CD4-positive, alpha-beta memory T cell (primary cell): Measurements from ENCODE around the gene LRRK1. TPM values are rescaled to one million over a fixed set of nuclear protein-coding genes. Genes with fewer than 3 reads are reported as not detected.

ENCODE experiments used
- CTCF ChIA-PET: fragments of 350-600 bp; sonication (Branson Sonifier 250); formaldehyde crosslinking; loops from one replicate; lab custom pipeline; 2021; ENCODE audit warnings: inconsistent platforms; ENCODE audit not compliant: partially characterized antibody; lab: Charles Lee
- POLR2A ChIA-PET: fragments of 350-600 bp; sonication (Branson Sonifier 250); formaldehyde crosslinking; loops from one replicate; lab custom pipeline; 2021; ENCODE audit not compliant: partially characterized antibody; lab: Charles Lee
- DNase-seq, 5 donors: peaks; one replicate each; pipeline versions ENCODE4 v3.0.0 to v3.0.0-alpha.2; 2020 to 2022; ENCODE audit warnings: mixed read lengths in 1 of 5
- H3K27ac ChIP-seq: one replicate; pipeline ENCODE4 v1.7.0; 2013; ENCODE audit warnings: low read depth, low read length
- H3K27me3 ChIP-seq: 2 replicates; pipeline ENCODE4 v1.7.0; 2013; ENCODE audit warnings: mild to moderate bottlenecking, low read length, moderate library complexity; ENCODE audit not compliant: insufficient read depth
- H3K36me3 ChIP-seq: 2 replicates; pipeline ENCODE4 v1.7.0; 2013; ENCODE audit warnings: mild to moderate bottlenecking, low read length, moderate library complexity; ENCODE audit not compliant: insufficient read depth
- H3K4me1 ChIP-seq: 2 replicates; pipeline ENCODE4 v1.7.0; 2013; ENCODE audit warnings: mild to moderate bottlenecking, low read length, moderate library complexity; ENCODE audit not compliant: insufficient read depth
- H3K4me3 ChIP-seq, 2 donors: one replicate each; pipeline ENCODE4 v1.7.0; 2013; ENCODE audit warnings: low read length in 2 of 2, mild to moderate bottlenecking in 1 of 2
- H3K9me3 ChIP-seq, 2 donors: one replicate each; pipeline ENCODE4 v1.7.0; 2013; ENCODE audit warnings: low read length in 2 of 2, control low read depth in 1 of 2; ENCODE audit not compliant: control insufficient read depth in 1 of 2
- H3K27ac Mint-ChIP-seq, 7 donors: one replicate each; pipeline ENCODE4 v1.8.0; 2020 to 2021; ENCODE audit warnings: mixed read lengths in 7 of 7, mild to moderate bottlenecking in 6 of 7, inconsistent platforms in 3 of 7, moderate library complexity in 3 of 7
- H3K27me3 Mint-ChIP-seq, 2 donors: one replicate each; pipeline ENCODE4 v1.8.0; 2020 to 2021; ENCODE audit warnings: mixed read lengths in 2 of 2
- H3K36me3 Mint-ChIP-seq, 2 donors: one replicate each; pipeline ENCODE4 v1.8.0; 2020 to 2021; ENCODE audit warnings: mixed read lengths in 2 of 2, inconsistent platforms in 1 of 2, mild to moderate bottlenecking in 1 of 2
- H3K4me1 Mint-ChIP-seq, 4 donors: one replicate each; pipeline ENCODE4 v1.8.0; 2020 to 2021; ENCODE audit warnings: mixed read lengths in 4 of 4, mild to moderate bottlenecking in 1 of 4
- H3K4me3 Mint-ChIP-seq, 8 donors: one replicate each; pipeline ENCODE4 v1.8.0; 2020 to 2021; ENCODE audit warnings: mixed read lengths in 8 of 8, mild to moderate bottlenecking in 7 of 8, moderate library complexity in 6 of 8, inconsistent platforms in 3 of 8
- H3K9me3 Mint-ChIP-seq, 8 donors: one replicate each; pipeline ENCODE4 v1.8.0; 2020 to 2021; ENCODE audit warnings: mixed read lengths in 8 of 8, mild to moderate bottlenecking in 5 of 8, inconsistent platforms in 3 of 8, moderate library complexity in 1 of 8
- intact Hi-C: fragments of 100-400 bp; cut with micrococcal nuclease; formaldehyde crosslinking; loops from one replicate; pipeline ENCODE4 v1.15.1; 2023
- polyA plus RNA-seq, 2 donors: library from polyadenylated mRNA; unstranded; fragments of 300-500 nt; fragmentation: Illumina TruSeq; gene quantifications; one replicate each; pipeline ENCODE4 v1.2.3, GENCODE V29; 2021
- total RNA-seq, 2 experiments: library from RNA; stranded (reverse); gene quantifications; one replicate each; pipeline ENCODE4 v1.2.3, GENCODE V29; 2021

The LRRK1 gene
- total and polyA plus RNA-seq, 4 experiments from 2014 or later = 0.50 to 0.58 (median 0.53) TPM; not detected in 1

GRCh38 chr15:100900136-100900794, 18.9 kb upstream of the LRRK1 start:
- CTCF ChIA-PET = no interaction called here
- Histone ChIP-seq H3K9me3 (no peaks in the 10 kb centered on the region), H3K4me3 (no peak overlapping the region), H3K4me1 (no peaks in the 10 kb centered on the region), H3K27ac (no peak overlapping the region), H3K27me3 (no peaks in the 10 kb centered on the region), H3K36me3 (no peaks in the 10 kb centered on the region)
- DNase-seq = no peak
- no peak overlapping the region for H3K4me3 Mint-ChIP-seq
- no peaks in the 10 kb centered on the region for H3K4me1 Mint-ChIP-seq
- POLR2A ChIA-PET = no interaction called here
- H3K36me3 Mint-ChIP-seq = no peaks in the 10 kb centered on the region
- intact Hi-C loops = no loop called here
- H3K27ac Mint-ChIP-seq = no peak overlapping the region
- H3K9me3 Mint-ChIP-seq = no peaks in the 10 kb centered on the region
- peaks cover 3 to 7% of the 10 kb centered on the region in 2 donors for H3K27me3 Mint-ChIP-seq

GRCh38 chr15:100900795-100901169, 18.4 kb upstream of the LRRK1 start:
- no peak for DNase-seq
- Mint-ChIP-seq H3K36me3 (no peaks in the 10 kb centered on the region), H3K4me3 (no peak overlapping the region), H3K27me3 (peaks cover 5 to 8% of the 10 kb centered on the region in 2 donors), H3K9me3 (no peaks in the 10 kb centered on the region), H3K4me1 (no peaks in the 10 kb centered on the region), H3K27ac (no peak overlapping the region)
- Histone ChIP-seq H3K4me3 (no peak overlapping the region), H3K9me3 (no peaks in the 10 kb centered on the region), H3K27ac (no peak overlapping the region), H3K4me1 (no peaks in the 10 kb centered on the region), H3K36me3 (no peaks in the 10 kb centered on the region), H3K27me3 (no peaks in the 10 kb centered on the region)
- intact Hi-C loops = no loop called here
- ChIA-PET POLR2A (no interaction called here), CTCF (no interaction called here)

- ChIA-PET CTCF (no interaction called here), POLR2A (no interaction called here)
These were observed 17.9 kb upstream of the LRRK1 start for GRCh38 chr15:100901296-100901695.

GRCh38 chr15:100901702-100902435, 17.3 kb upstream of the LRRK1 start:
- CTCF ChIA-PET = no interaction called here
- Mint-ChIP-seq H3K9me3 (no peaks in the 10 kb centered on the region), H3K27ac (no peak overlapping the region), H3K4me3 (no peak overlapping the region), H3K27me3 (peaks cover 5 to 6% of the 10 kb centered on the region in 2 donors), H3K4me1 (no peaks in the 10 kb centered on the region), H3K36me3 (no peaks in the 10 kb centered on the region)
- Histone ChIP-seq H3K27me3 (no peaks in the 10 kb centered on the region), H3K36me3 (no peaks in the 10 kb centered on the region), H3K4me3 (no peak overlapping the region), H3K9me3 (no peaks in the 10 kb centered on the region), H3K4me1 (no peaks in the 10 kb centered on the region), H3K27ac (no peak overlapping the region)
- intact Hi-C loops = no loop called here
- POLR2A ChIA-PET = no interaction called here
- no peak for DNase-seq

More at GRCh38 chr15:100901296-100901695, 17.9 kb upstream of the LRRK1 start:
- Histone ChIP-seq H3K27ac (no peak overlapping the region), H3K4me1 (no peaks in the 10 kb centered on the region), H3K9me3 (no peaks in the 10 kb centered on the region), H3K27me3 (no peaks in the 10 kb centered on the region), H3K4me3 (no peak overlapping the region), H3K36me3 (no peaks in the 10 kb centered on the region)
- Mint-ChIP-seq H3K9me3 (no peaks in the 10 kb centered on the region), H3K36me3 (no peaks in the 10 kb centered on the region), H3K27me3 (peaks cover 5 to 7% of the 10 kb centered on the region in 2 donors), H3K4me1 (no peaks in the 10 kb centered on the region), H3K27ac (no peak overlapping the region), H3K4me3 (no peak overlapping the region)
- intact Hi-C loops = no loop called here
- DNase-seq = no peak

- H3K36me3 ChIP-seq = no peaks in the 10 kb centered on the region
- CTCF ChIA-PET = interaction anchor here (1.0 kb wide), 1 partner anchor 31 kb away, joined by 3 read pairs; no protein-coding TSS in a partner anchor
- peaks cover 5 to 6% of the 10 kb centered on the region in 2 donors for H3K27me3 Mint-ChIP-seq
- H3K27ac Mint-ChIP-seq = no peak overlapping the region
- no peak for DNase-seq
- H3K4me1 Mint-ChIP-seq = no peaks in the 10 kb centered on the region
- H3K9me3 ChIP-seq = no peaks in the 10 kb centered on the region
- H3K36me3 Mint-ChIP-seq = no peaks in the 10 kb centered on the region
- no peaks in the 10 kb centered on the region for H3K4me1 ChIP-seq
- intact Hi-C loops = no loop called here
- no peak overlapping the region for H3K27ac ChIP-seq
- no peak overlapping the region for H3K4me3 ChIP-seq
- peak overlapping the region in 2 of 8 donors; percentile 3 to 46 for H3K4me3 Mint-ChIP-seq
- H3K9me3 Mint-ChIP-seq = no peaks in the 10 kb centered on the region
- H3K27me3 ChIP-seq = no peaks in the 10 kb centered on the region
- POLR2A ChIA-PET = no interaction called here
These were observed 16.6 kb upstream of the LRRK1 start for GRCh38 chr15:100902436-100903167.

GRCh38 chr15:100903168-100903554, 16.0 kb upstream of the LRRK1 start:
- H3K27me3 Mint-ChIP-seq = peaks cover 5 to 6% of the 10 kb centered on the region in 2 donors
- H3K9me3 Mint-ChIP-seq = no peaks in the 10 kb centered on the region
- H3K36me3 ChIP-seq = no peaks in the 10 kb centered on the region
- ChIA-PET CTCF (interaction anchor here (1.0 kb wide), 1 partner anchor 32 kb away, joined by 3 read pairs; no protein-coding TSS in a partner anchor), POLR2A (no interaction called here)
- no peaks in the 10 kb centered on the region for H3K4me1 Mint-ChIP-seq
- H3K27ac Mint-ChIP-seq = no peak overlapping the region
- no peak overlapping the region for H3K4me3 Mint-ChIP-seq
- H3K4me1 ChIP-seq = no peaks in the 10 kb centered on the region
- H3K27ac ChIP-seq = no peak overlapping the region
- no peaks in the 10 kb centered on the region for H3K27me3 ChIP-seq
- no peak for DNase-seq
- no peak overlapping the region for H3K4me3 ChIP-seq
- H3K9me3 ChIP-seq = no peaks in the 10 kb centered on the region
- H3K36me3 Mint-ChIP-seq = no peaks in the 10 kb centered on the region
- intact Hi-C loops = no loop called here

- CTCF ChIA-PET = interaction anchor here (1.4 to 1.7 kb wide), 2 partner anchors 10 to 103 kb away, joined by 4 to 5 read pairs; no protein-coding TSS in a partner anchor
- POLR2A ChIA-PET = no interaction called here
These were observed 13.3 kb upstream of the LRRK1 start for GRCh38 chr15:100905850-100906249.

More at GRCh38 chr15:100905850-100906249, 13.3 kb upstream of the LRRK1 start:
- H3K27ac Mint-ChIP-seq = no peak overlapping the region
- no peaks in the 10 kb centered on the region for H3K36me3 ChIP-seq
- H3K4me3 ChIP-seq = no peak overlapping the region
- H3K9me3 ChIP-seq = no peaks in the 10 kb centered on the region
- no peak overlapping the region for H3K4me3 Mint-ChIP-seq
- no peaks in the 10 kb centered on the region for H3K4me1 Mint-ChIP-seq
- H3K27me3 Mint-ChIP-seq = peaks cover 6 to 8% of the 10 kb centered on the region in 2 donors
- H3K4me1 ChIP-seq = no peaks in the 10 kb centered on the region
- H3K27ac ChIP-seq = no peak overlapping the region
- H3K36me3 Mint-ChIP-seq = no peaks in the 10 kb centered on the region
- intact Hi-C loops = no loop called here
- DNase-seq = no peak
- peaks cover 3% of the 10 kb centered on the region for H3K27me3 ChIP-seq
- no peaks in the 10 kb centered on the region for H3K9me3 Mint-ChIP-seq
